NK-92 treated with Interleukin-12 subunit alpha and Interleukin-12 subunit beta, amount 100 ng/mL, for 24 hours (cell line): ENCODE results near the gene PTPRN2.

Source experiments
- DNase-seq: peaks from one replicate; lab custom pipeline; 2025; lab: John Stamatoyannopoulos, UW

PTPRN2 gene

DNA sequence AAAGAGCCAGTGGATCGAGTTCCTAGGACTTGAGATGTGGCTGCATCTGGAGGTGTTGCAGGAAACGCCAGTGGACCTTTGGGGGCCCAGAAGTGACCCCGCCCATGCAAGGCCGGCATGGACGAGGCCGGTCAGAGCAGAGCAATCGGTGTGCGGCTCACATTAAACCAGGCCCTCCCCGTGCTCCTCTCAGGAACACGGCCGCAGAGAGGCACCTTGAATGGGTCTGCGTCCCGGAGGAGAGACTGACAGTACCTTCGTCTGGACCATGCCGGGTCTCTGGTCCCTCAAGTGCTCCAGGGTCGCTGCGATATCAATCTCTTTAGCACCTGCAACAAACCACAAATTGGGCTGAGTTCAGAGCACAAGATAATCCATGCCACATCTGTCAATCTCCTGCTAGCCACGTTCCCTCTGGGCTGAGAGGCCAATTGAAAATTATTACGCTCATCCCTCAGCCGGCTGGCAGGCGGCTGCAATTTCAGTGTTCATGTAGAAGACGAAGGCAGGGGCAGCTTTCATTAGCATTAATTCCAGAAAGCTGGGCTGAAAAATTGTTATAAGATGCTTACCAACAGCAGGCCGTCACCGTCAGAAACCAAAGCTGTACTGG lies 1038.8 kb downstream of the PTPRN2 start:
- DNase-seq, result no peak

DNA sequence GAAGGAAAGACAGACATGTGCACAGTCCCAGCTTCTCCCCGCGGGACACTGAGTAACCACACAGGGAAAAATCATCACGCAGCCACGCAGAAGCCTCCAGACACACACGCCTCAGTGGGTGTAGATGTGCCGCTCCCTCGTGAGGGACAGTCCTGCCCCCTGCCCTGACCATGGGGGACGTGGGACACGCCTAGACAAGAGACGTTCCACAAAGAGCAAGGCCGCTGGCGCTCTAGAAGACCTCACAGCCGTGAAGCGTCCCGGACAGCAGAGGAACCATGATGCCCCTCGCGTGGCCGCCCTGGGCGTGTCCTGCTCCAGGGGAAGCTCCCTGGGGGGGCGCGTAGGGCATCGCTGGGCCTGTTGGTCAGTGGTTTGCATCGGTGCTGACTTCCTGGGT lies 1040.0 kb downstream of the PTPRN2 start:
- no peak for DNase-seq

DNA sequence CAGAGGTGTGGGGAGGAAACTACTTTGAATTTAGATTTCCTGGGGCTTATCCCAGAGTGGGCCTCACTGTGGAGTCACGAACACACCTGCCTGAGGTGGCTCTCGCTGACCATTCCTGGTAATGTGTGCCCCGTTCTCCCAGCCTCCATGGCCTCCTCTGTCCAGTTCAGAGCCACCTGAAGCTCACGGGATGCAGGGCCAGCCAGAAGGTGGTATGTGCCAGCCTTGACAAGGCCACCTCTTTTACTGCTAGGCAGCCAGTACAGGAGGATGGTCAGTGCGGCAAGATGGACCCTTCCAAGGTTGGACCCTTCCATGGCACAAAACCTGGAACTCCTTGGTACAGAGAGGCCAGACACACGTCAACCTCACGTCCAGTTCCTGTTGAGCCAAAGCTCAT lies 1040.5 kb downstream of the PTPRN2 start:
- DNase-seq, result no peak

GRCh38 chr7:157545681-157546060 lies 1042.0 kb downstream of the PTPRN2 start:
- no peak for DNase-seq

DNA sequence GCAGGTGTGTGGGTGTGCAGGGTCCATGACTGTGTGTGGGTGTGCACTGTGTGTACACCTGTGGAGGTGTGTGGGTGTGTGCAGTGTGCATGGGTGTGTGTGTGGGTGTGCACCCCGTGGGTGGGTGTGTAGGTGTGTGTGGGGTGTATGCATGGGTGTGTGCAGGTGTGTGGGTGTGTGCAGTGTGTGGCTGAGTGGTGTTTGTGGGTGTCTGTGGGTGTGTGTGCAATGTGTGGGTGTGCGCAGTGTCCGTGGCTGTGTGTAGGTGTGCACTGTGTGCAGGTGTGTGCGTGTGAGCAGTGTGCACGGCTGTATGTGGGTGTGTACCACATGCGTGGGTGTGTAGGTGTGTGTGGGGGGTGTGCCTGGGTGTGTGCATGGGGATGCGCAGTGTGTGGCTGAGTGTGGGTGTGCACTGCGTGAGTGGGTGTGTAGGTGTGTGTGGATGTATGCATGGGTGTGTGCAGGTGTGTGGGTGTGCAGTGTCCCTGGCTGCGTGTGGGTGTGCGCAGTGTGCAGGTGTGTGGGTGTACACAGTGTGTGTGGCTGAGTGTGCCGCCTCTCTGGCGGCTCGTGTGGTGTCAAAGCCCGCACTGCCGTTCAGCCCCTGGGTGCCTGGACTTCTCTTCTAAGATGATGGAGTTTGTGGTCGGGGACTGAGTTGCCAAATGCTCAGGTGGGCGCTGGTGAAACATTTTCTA lies 1042.5 kb downstream of the PTPRN2 start:
- no peak for DNase-seq

- no peak for DNase-seq
These were observed 1043.4 kb downstream of the PTPRN2 start for GRCh38 chr7:157544226-157544625.

GRCh38 chr7:157543791-157544190 lies 1043.8 kb downstream of the PTPRN2 start:
- no peak for DNase-seq

DNA sequence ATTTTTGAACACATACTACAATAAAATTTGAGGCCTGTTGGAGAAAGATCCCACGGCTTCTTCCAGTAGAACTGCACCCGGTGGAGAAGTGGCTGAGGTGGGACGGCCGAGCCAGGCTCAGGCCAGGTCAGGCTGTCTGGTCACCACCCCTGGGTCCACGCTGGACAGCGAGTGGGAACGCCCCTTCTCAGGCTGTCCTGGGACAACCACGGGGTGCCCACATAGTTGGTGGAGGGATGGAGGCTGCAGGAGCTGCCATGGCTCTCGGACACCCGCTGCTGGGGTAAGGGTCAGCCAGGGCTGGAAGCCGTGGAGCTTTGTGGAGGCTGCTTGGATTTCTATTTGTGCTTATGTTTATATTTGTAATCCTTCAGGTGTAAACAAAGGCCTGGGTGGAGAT lies 1044.3 kb downstream of the PTPRN2 start:
- DNase-seq, result no peak

DNA sequence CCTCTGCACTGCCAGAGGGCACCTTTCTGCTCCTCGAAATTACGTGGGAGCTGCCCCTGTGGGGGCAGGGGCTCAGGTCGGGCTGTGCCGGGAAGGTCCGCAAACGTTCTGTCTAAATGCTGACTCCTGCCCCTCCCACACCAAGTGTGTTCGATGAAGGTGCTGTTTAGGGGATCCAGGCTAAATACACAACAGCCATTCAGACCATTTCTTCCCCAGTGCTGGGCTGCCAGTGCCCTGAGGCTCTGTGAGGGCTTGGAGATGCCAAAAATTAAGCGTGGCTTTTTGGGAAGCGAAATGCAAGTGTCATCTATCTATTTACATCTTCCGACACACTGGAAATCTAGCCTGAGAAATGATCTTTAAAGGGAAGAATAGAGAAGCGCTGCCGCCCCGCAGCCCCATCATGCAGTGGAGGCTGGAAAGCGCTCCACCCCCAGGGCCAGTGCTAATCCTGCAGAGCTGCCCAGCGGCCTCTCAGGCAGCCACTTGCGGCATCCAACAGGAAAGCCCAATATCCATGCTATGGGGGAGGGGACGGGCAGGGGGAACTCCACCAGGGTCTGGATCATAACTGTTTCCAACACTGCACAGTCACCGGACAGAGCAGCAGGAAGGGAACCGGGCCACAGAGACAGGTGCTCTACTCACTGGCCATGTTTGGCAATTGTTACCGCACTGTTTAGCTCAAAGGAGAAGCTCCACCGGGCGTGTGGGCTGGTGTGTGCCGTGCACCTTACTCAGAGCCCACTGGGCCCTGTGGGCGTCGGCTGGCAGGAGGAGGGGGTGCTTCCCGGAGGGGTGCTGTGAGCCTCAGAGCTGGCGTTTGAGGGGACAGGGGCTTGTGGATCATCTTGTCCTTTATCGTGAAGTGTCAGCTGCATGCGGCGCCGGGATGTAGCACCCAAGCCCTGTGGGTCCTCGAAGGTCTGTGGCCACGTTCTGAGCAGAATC lies 1045.3 kb downstream of the PTPRN2 start:
- no peak for DNase-seq

- DNase-seq, result no peak
These were observed 1046.1 kb downstream of the PTPRN2 start for GRCh38 chr7:157541295-157542067.

DNA sequence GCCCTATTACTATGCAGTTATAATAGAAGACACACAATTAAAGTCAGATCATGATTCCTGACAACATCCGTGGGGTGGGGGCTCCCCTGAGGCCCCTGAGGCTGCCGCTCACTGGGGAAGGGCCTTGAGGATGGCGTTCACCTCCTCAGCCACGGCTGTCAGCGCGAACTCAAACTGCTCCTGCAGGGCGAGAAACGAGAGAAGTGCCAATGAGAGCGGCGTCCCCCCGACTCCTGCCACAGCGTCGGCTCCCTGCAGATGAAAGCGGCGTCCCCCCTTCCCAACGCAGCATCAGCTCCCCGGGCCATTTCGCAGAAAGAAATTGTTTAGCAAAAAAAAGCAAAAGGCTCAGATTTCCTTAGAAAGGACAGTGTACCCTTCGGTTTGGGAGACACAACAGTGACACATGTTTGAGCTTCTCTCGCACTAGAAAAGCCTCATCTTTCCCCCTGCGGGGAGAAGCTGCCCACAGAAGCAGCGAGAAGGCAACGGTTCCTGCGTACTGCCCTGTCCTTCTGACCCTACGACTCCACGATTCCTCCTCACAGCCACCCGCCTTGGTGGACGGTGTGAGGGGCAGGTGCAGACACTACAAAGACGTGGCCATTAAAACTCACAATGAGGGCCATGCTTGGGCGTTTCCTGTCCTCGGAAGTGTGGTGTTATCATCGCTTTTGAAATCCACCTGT lies 1046.9 kb downstream of the PTPRN2 start:
- no peak for DNase-seq

DNA sequence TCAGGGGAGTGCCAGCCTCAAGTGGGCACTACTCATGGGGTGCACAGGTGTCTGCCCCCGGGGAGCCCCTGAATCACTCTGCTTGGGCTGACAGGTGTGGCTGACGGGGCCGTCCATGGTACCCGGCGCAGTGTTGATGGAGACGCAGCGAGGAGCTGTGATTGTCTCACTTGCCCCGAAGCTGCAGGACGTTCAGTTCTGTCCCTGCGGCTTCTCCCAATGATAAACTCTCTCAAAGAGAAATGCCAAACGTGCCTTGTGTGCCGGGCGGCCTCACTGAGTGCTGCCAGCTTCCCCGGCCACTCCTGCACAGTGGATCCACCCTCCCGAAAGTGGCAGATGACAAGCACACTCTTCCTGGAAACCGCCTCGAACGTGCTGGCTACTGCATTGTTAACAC lies 1047.6 kb downstream of the PTPRN2 start:
- no peak for DNase-seq

GRCh38 chr7:157539521-157539920 lies 1048.1 kb downstream of the PTPRN2 start:
- DNase-seq, result no peak

DNA sequence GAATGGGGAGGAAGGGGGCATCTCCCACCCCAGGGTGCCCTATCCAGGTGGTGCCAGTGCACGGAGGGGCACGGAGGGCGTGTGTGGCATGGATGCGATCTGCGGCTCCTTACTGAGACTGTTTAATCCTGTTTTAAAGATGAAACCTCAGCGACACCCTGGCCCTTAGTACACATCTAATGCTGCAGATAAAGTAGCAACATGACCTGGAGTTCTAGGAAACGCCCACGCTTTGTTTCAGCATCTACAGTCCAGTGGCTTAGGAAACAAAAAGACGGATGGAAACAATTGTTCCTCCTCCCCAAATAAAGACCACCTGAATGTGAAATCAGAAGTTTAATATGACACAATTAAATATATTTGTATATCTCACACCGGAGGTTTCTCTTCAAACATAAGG lies 1048.9 kb downstream of the PTPRN2 start:
- no peak for DNase-seq

GRCh38 chr7:157538321-157538720 lies 1049.3 kb downstream of the PTPRN2 start:
- DNase-seq, result no peak

GRCh38 chr7:157537056-157537455 lies 1050.6 kb downstream of the PTPRN2 start:
- no peak for DNase-seq

DNA sequence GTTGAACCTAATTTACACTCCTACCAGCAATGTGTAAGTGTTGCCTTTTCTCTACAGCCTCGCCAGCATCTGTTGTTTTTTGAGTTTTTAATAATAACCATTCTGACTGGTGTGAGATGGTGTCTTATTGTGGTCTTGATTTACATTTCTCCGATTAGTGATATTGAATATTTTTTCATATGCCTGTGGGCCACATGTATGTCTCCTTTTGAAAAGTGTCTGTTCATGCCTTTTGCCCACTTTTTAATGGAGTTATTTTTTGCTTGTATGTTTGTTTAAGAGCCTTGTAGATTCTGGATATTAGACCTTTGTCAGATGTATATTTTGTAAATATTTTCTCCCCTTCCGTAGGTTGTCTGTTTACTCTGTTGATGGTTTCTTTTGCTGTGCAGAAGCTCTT lies 1055.6 kb downstream of the PTPRN2 start:
- no peak for DNase-seq

DNA sequence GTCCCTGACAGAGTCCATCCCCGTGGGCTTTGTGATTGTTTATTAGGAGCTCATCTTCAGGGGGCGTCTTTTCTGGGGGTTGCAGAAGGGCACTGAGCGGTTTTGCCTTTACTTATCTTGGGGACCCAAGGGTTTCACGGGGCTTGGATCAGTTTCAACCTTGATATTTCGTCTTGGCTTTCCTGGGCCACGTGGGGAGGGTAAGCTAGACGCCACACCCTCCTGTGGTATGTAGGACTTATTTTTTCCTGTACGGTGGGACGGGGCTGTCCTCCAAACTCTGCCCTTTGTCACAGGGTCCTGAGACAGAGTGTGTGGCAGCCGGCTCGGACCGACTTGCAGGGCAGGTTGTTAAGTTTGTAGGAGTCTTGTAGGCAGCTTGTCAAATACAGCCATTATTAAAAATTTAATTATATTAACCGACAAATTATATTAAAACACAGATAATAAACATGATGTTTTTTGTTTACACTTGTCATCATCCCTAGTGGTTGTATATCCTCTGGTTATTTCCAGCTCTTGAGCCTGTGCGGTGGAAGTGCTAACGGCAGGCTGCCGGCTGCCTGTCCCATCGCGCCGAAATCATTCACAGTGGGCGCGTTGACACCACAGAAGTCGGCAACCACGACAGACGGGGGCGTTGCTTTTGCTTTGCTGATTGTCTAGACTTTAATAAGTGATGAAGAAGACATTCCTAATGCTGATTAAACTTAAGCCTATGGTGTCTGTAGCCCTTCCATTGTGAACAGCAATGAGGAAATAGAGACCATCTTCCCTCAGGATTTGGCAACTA lies 1057.7 kb downstream of the PTPRN2 start:
- DNase-seq, result no peak

GRCh38 chr7:157528785-157529341 lies 1058.8 kb downstream of the PTPRN2 start:
- DNase-seq, result no peak

DNA sequence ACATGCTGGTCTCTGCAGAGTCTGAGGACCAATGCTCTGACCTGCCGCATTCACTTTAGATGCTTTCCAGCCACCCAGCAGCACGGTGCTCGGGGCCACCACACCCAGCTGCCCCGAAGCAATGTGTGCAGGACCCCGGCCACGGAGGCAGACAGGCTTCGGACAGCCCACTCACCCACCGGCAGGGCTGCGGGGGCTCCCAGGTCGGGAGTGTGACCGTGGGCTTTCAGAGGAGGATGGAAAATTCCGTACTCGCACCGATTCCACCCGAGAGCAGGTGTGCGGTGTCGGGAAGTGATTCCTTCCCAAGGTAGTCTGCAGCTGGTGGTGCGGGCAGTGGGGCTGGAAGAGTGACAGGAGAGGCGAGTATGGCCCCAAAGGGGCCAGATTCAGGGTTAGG lies 1059.9 kb downstream of the PTPRN2 start:
- no peak for DNase-seq
